Kidney (tissue), 14 donors: ENCODE results near the gene CAMK2B. TPM values are rescaled to one million over a fixed set of nuclear protein-coding genes. Genes with fewer than 3 reads are reported as not detected.
A peak's percentile ranks its signal among the peaks of the same experiment; 100 is the strongest.

Experiments
- DNase-seq, 5 donors: peaks; one replicate each; pipeline ENCODE4 v3.0.0-alpha.2; 2013 to 2020
- FAIRE-seq: peaks from 2 replicates; lab custom pipeline; 2012; peaks lifted over from hg19 to GRCh38; lab: Jason Lieb, UNC
- H3K27ac ChIP-seq, 2 donors: one replicate each; pipeline ENCODE4 v1.7.0; 2013; ENCODE audit warnings: low read depth in 2 of 2, low read length in 2 of 2, inconsistent platforms in 1 of 2
- H3K27me3 ChIP-seq: one replicate; pipeline ENCODE4 v1.7.1; 2013; ENCODE audit warnings: low read length, inconsistent platforms; ENCODE audit not compliant: control insufficient read depth, insufficient read depth
- H3K36me3 ChIP-seq, 3 donors: one replicate each; pipeline versions ENCODE4 v1.7.0 to v1.7.1; 2013; ENCODE audit warnings: low read length in 3 of 3, control low read depth in 1 of 3, inconsistent platforms in 1 of 3; ENCODE audit not compliant: insufficient read depth in 3 of 3, control insufficient read depth in 2 of 3
- H3K4me1 ChIP-seq, 3 donors: one replicate each; pipeline versions ENCODE4 v1.7.0 to v1.7.1; 2013; ENCODE audit warnings: low read length in 3 of 3, inconsistent platforms in 1 of 3, low read depth in 1 of 3; ENCODE audit not compliant: control insufficient read depth in 2 of 3, insufficient read depth in 2 of 3
- H3K4me3 ChIP-seq, 3 donors: one replicate each; pipeline versions ENCODE4 v1.7.0 to v1.8.1; 2013; ENCODE audit warnings: low read length in 3 of 3, control low read depth in 1 of 3, inconsistent platforms in 1 of 3
- H3K9ac ChIP-seq, 3 donors: one replicate each; pipeline versions ENCODE4 v1.7.0 to v1.7.1; 2013; ENCODE audit warnings: low read length in 3 of 3, control low read depth in 1 of 3, inconsistent platforms in 1 of 3
- H3K9me3 ChIP-seq, 3 donors: one replicate each; pipeline versions ENCODE4 v1.7.0 to v1.7.1; 2013; ENCODE audit warnings: low read length in 3 of 3, control low read depth in 1 of 3, inconsistent platforms in 1 of 3; ENCODE audit not compliant: control insufficient read depth in 2 of 3, insufficient read depth in 1 of 3
- CTCF ChIP-seq: IDR thresholded peaks from 3 replicates; pipeline ENCODE4 v1.5.1; 2012; ENCODE audit warnings: mild to moderate bottlenecking, moderate library complexity, borderline replicate concordance; ENCODE audit not compliant: insufficient read depth; ENCODE audit errors: extremely low read depth
- intact Hi-C: fragments of 100-400 bp; cut with DNase I; formaldehyde crosslinking; loops from one replicate; pipeline ENCODE4 v1.11.1; 2022
- polyA plus RNA-seq: library from polyadenylated mRNA; stranded (reverse); fragments of 350-450 nt; fragmentation: Illumina TruSeq; extraction: RNeasy Lipid Tissue Mini Kit (QIAGEN cat#74804); gene quantifications from one replicate; pipeline ENCODE4 v1.2.3, GENCODE V29; 2014; ENCODE audit warnings: low read depth, low replicate concordance; ENCODE audit not compliant: insufficient read depth
- total RNA-seq: library from RNA; stranded (reverse); fragmentation: NEBNext Ultra II Directional; extraction: Animal tissue kit (Norgen Biotek cat#: 25700); gene quantifications from one replicate; pipeline ENCODE4 v1.2.1, GENCODE V29; 2021
- donor health status: control.
- donor health status: control.
- donor health status: control.
- donor health status: control.
- donor health status: control.
- donor health status: DM: yes; HTN: yes; CAD: no.
- donor health status: Normal renal cell carcinoma (clear cell type).

Gene CAMK2B
- total and polyA plus RNA-seq, 2 donors from 2014 or later = 1.1 to 3.2 TPM

GRCh38 chr7:44309271-44310091 lies 15.9 kb downstream of the CAMK2B start:
- no peak for TF ChIP-seq CTCF
- Histone ChIP-seq H3K4me1 (peaks cover 0 to 6% (median 0%) of the 10 kb centered on the region in 3 donors), H3K4me3 (peak overlapping the region in 1 of 3 donors; percentile 53), H3K27ac (no peak overlapping the region), H3K27me3 (no peaks in the 10 kb centered on the region), H3K36me3 (no peaks in the 10 kb centered on the region), H3K9me3 (no peaks in the 10 kb centered on the region), H3K9ac (no peak overlapping the region)
- intact Hi-C loops = no loop called here
- DNase-seq (peak; percentile 75 to 88 (median 79)), FAIRE-seq (no peak)

- no peaks in the 10 kb centered on the region for H3K9me3 ChIP-seq
- no peak for FAIRE-seq
- H3K4me3 ChIP-seq = no peak overlapping the region
- peak in 1 of 5 donors; percentile 55 for DNase-seq
- H3K36me3 ChIP-seq = no peaks in the 10 kb centered on the region
- no peak for TF ChIP-seq CTCF
- no peaks in the 10 kb centered on the region for H3K27me3 ChIP-seq
- no peak overlapping the region for H3K27ac ChIP-seq
- H3K4me1 ChIP-seq = peaks cover 0 to 6% (median 0%) of the 10 kb centered on the region in 3 donors
- intact Hi-C loops = no loop called here
- no peak overlapping the region for H3K9ac ChIP-seq
Observed at GRCh38 chr7:44308596-44309270, 16.7 kb downstream of the CAMK2B start.

- H3K4me3 ChIP-seq = no peak overlapping the region
- DNase-seq (peak in 1 of 5 donors; percentile 47), FAIRE-seq (no peak)
- peaks cover 0 to 6% (median 0%) of the 10 kb centered on the region in 3 donors for H3K4me1 ChIP-seq
- H3K27ac ChIP-seq = no peak overlapping the region
- TF ChIP-seq CTCF = no peak
- H3K36me3 ChIP-seq = no peaks in the 10 kb centered on the region
- no peaks in the 10 kb centered on the region for H3K27me3 ChIP-seq
- no peaks in the 10 kb centered on the region for H3K9me3 ChIP-seq
- H3K9ac ChIP-seq = no peak overlapping the region
- intact Hi-C loops = no loop called here
Observed at GRCh38 chr7:44307905-44308595, 17.3 kb downstream of the CAMK2B start.
